Esophagus squamous epithelium (tissue), 5 donors: ENCODE results near the gene EFHC1. TPM values are rescaled to one million over a fixed set of nuclear protein-coding genes. Genes with fewer than 3 reads are reported as not detected.

Experiments
- DNase-seq: peaks from one replicate; lab custom pipeline; 2025; lab: John Stamatoyannopoulos, UW
- H3K27ac ChIP-seq, 4 donors: fragments of 200-600 bp; sonication (generic); one replicate each; pipeline ENCODE4 v1.5.1; 2016 to 2019; ENCODE audit warnings: mild to moderate bottlenecking in 1 of 4
- H3K27me3 ChIP-seq, 4 donors: fragments of 200-600 bp; sonication (generic); 1 replicate in 3 of 4; 2 replicates in 1 of 4; pipeline versions ENCODE4 v1.5.1 to v1.6.0; 2017 to 2021; ENCODE audit warnings: antibody characterized with exemption in 1 of 4
- H3K36me3 ChIP-seq, 3 donors: fragments of 200-600 bp; sonication (generic); one replicate each; pipeline ENCODE4 v1.5.1; 2016 to 2019
- H3K4me1 ChIP-seq, 3 donors: fragments of 200-600 bp; sonication (generic); one replicate each; pipeline ENCODE4 v1.5.1; 2017 to 2019
- H3K4me3 ChIP-seq, 4 donors: fragments of 200-600 bp; sonication (generic); 1 replicate in 3 of 4; 2 replicates in 1 of 4; pipeline ENCODE4 v1.5.1; 2016 to 2019; ENCODE audit warnings: mild to moderate bottlenecking in 2 of 4, moderate library complexity in 1 of 4
- H3K9me3 ChIP-seq, 3 donors: fragments of 200-600 bp; sonication (generic); one replicate each; pipeline ENCODE4 v1.5.1; 2016 to 2019
- CTCF ChIP-seq, 6 experiments: fragments of 450-650 bp in 4 of 6; fragments of 200-600 bp in 2 of 6; sonication (generic) in 2 of 6; IDR thresholded peaks; one replicate each; pipeline ENCODE4 v1.5.1; 2016 to 2019; ENCODE audit warnings: antibody characterized with exemption in 6 of 6, mild to moderate bottlenecking in 4 of 6, moderate library complexity in 4 of 6
- POLR2A ChIP-seq, 4 donors: fragments of 450-650 bp; IDR thresholded peaks; one replicate each; pipeline ENCODE4 v1.6.1; 2017; ENCODE audit warnings: antibody characterized with exemption in 4 of 4, mild to moderate bottlenecking in 4 of 4, moderate library complexity in 3 of 4
- WGBS, 2 donors: methylation state at CpG; one replicate each; pipeline ENCODE4 v1.1.5; 2018; 5-methylcytosine and 5-hydroxymethylcytosine counted together
- intact Hi-C: fragments of 100-400 bp; cut with DNase I; formaldehyde crosslinking; loops from one replicate; pipeline ENCODE4 v1.15.0; 2022
- total RNA-seq, 4 donors: library from RNA; depleted of rRNA; stranded (reverse); fragments of >200 nt; gene quantifications; one replicate each; pipeline ENCODE4 v1.1.0, GENCODE V29; 2016
- donor health status: DM: yes; HTN: yes; CAD: no.

The EFHC1 gene
- total RNA-seq, 4 donors from 2014 or later, result 4.0 to 17.5 (median 9.9) TPM

GRCh38 chr6:52509281-52510212 is 89.4 kb downstream of the EFHC1 start:
- Histone ChIP-seq H3K9me3 (no peaks in the 10 kb centered on the region), H3K27ac (peak overlapping the region in 1 of 4 donors; percentile 32), H3K4me3 (no peak overlapping the region), H3K4me1 (peaks cover 2 to 56% (median 39%) of the 10 kb centered on the region in 3 donors), H3K36me3 (peaks cover 6 to 51% (median 7%) of the 10 kb centered on the region in 3 donors), H3K27me3 (peaks cover 0 to 16% (median 0%) of the 10 kb centered on the region in 4 donors)
- no peak for TF ChIP-seq CTCF (IDR thresholded peaks at IDR 0.05)
- TF ChIP-seq POLR2A (IDR thresholded peaks at IDR 0.05), result no peak
- intact Hi-C loops, result no loop called here
- 77 to 82% methylated on average over 9 to 10 of the region's 14 CpGs for WGBS, 2 donors
- DNase-seq, result no peak

DNA sequence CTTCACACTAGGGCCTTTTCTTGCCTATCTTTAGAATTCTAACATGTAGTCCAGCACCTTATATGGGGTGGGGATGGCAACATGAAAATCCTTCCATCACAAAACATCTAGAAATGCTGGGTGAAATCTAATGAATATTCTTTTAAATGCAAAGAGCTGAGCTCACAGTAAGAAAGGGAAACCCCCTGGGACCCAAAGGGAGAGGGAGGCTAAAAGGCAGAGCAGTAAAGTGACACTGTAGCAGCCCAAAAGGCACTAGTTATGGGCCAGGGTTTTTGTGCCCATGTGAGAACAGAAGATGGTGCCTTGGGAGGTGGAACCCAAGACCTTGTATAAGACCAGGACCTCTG is 90.0 kb downstream of the EFHC1 start:
- DNase-seq, result no peak
- intact Hi-C loops, result no loop called here
- peaks cover 6 to 51% (median 7%) of the 10 kb centered on the region in 3 donors for H3K36me3 ChIP-seq
- no peak for TF ChIP-seq POLR2A (IDR thresholded peaks at IDR 0.05)
- TF ChIP-seq CTCF (IDR thresholded peaks at IDR 0.05), result no peak
- H3K4me3 ChIP-seq, result no peak overlapping the region
- peaks cover 0 to 16% (median 0%) of the 10 kb centered on the region in 4 donors for H3K27me3 ChIP-seq
- H3K4me1 ChIP-seq, result peaks cover 0 to 56% (median 39%) of the 10 kb centered on the region in 3 donors
- peak overlapping the region in 2 of 4 donors; percentile 32 to 42 for H3K27ac ChIP-seq
- no peaks in the 10 kb centered on the region for H3K9me3 ChIP-seq

- Histone ChIP-seq H3K27me3 (peaks cover 0 to 7% (median 0%) of the 10 kb centered on the region in 4 donors), H3K4me3 (no peak overlapping the region), H3K9me3 (no peaks in the 10 kb centered on the region), H3K36me3 (peaks cover 6 to 41% (median 7%) of the 10 kb centered on the region in 3 donors), H3K4me1 (peaks cover 0 to 59% (median 47%) of the 10 kb centered on the region in 3 donors), H3K27ac (peak overlapping the region; percentile 47 to 90 (median 76))
- intact Hi-C loops, result no loop called here
- TF ChIP-seq POLR2A (IDR thresholded peaks at IDR 0.05), result no peak
- TF ChIP-seq CTCF (IDR thresholded peaks at IDR 0.05), result no peak
- DNase-seq, result no peak
- 87 to 92% methylated on average over 10 of the region's 10 CpGs for WGBS, 2 donors
These were observed 91.0 kb downstream of the EFHC1 start for GRCh38 chr6:52511163-52511562.

DNA sequence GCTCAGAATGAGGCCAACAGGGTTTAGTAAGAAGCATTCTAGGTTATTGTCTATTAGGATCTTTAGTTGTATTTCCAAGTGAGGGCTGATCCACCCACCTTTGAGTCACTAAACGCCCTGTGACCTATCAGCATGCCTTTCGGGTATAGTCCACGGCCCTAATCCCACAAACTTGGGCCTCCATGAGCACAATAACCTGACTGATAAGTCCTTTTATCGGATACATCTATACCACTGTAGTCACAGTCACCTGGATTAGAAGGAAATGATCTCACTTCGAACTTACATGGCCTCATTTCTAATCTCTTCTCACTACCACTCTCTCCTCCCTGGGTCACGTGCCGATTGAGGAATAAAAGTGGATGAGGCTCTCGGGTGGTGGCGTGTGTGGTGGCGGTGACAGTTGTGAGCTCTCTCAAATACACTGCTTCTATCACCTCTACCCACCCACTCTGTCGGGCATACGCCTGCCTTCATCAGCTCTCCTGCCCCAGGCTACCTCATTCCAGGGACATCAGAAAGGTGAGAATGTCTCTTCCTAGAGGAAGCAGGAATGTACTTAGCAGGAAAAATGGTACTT is 91.5 kb downstream of the EFHC1 start:
- DNase-seq, result no peak

More for the DNA sequence above, 91.5 kb downstream of the EFHC1 start:
- intact Hi-C loops, result no loop called here
- TF ChIP-seq CTCF (IDR thresholded peaks at IDR 0.05) (no peak), POLR2A (IDR thresholded peaks at IDR 0.05) (no peak)
- Histone ChIP-seq H3K36me3 (peaks cover 6 to 37% (median 7%) of the 10 kb centered on the region in 3 donors), H3K4me1 (peaks cover 0 to 64% (median 47%) of the 10 kb centered on the region in 3 donors), H3K27me3 (peaks cover 0 to 5% (median 0%) of the 10 kb centered on the region in 4 donors), H3K4me3 (no peak overlapping the region), H3K27ac (peak overlapping the region; percentile 47 to 90 (median 76)), H3K9me3 (no peaks in the 10 kb centered on the region)
- WGBS, 2 donors, result 83 to 87% methylated on average over 12 of the region's 12 CpGs
